Measurements from ENCODE around the gene CPE.
"Not testable (repeated sequence)": the region's sequence is repeated elsewhere in the genome, so short reads cannot be mapped to it uniquely, and the experiment has no call there.

CPE gene

DNA sequence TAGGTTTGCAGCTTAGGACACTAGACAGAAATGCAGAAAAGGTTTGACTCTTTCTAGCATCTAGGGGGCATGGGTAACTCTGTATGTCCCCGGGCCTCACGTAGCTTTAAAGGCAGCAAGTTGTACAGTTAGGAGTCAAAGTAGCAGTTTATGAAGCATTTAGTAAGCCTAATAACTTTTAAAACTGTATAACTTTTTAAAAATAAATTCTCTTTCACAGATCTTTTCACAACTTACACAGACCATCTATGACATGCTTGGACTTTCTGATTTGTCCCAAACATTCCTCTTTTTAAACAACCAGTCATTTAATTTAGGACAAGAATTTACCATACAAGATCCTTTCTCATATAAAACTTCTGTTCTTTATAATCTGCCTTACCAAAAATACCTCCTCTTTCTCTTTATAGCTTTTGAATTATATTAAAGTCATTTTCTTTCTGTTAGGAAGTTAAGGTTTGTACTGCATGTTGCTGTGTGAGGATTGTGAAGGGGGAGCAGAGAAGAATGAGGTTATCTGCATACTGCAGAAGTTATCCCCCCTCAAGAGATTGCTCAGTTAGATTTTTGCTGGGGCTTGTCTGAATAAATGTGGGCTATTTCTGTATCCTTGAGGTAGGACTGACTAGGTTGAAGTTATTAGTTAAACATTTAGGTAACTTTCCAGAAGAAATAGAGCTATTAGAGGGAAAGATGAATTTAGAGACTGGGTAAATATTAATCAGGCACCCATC is 94.3 kb downstream of the CPE start:
- H3K27me3 Mint-ChIP-seq, result peaks cover 3% of the 10 kb centered on the region
- no peak for DNase-seq (ENCODE audit: low spot score in 2 of 2)
- peaks cover 6% of the 10 kb centered on the region for H3K9me3 Mint-ChIP-seq
- no peaks in the 10 kb centered on the region for H3K4me1 Mint-ChIP-seq
- no peak overlapping the region for H3K27ac Mint-ChIP-seq
- no peaks in the 10 kb centered on the region for H3K36me3 Mint-ChIP-seq
- no peak for ATAC-seq (ENCODE audit: low read depth)
- no peak overlapping the region for H3K4me3 Mint-ChIP-seq

DNA sequence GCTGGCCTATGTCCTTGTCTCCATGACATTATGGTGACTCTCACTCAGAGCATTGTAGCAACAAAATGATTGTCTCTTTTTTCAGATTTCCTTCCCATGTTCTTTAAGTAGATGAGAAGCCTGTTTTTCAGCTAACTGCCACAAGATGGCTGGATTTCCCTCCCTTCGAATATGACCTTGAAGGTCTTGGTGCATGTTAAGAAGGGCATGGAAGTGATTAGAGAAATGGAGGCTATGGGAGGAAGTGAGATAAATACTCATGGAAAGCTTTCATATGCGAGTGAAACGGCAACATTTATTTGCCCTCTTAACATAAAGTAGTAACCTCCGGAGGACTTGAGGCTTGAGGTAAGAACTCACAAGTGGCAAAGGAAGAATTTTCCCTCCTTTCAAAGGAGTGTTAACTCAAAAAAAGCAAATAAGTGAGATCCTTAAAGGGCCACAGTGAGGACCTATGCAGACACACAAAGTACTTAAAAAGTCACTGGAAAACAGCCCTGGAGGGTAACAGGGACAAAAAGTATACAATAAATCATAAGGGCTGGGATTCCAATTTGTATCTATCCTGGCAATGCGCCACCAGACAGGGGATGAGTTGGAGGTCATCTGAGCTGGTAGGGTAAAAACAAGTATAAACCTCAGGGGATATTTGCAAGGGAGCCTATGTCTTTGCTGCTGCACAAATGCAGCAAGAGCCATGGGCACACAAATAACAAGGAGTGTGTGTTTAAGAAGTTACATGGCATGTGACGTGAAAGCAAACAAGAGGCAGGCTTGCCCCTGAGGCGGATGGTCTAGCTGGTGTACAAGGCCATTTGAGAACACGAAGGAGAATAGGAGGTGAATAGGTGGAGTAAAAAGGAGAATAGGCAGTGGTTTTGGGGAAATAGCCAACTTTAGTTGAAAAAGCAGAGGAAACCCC is 96.2 kb downstream of the CPE start:
- Mint-ChIP-seq H3K4me3 (no peak overlapping the region), H3K27me3 (peaks cover 5% of the 10 kb centered on the region), H3K36me3 (no peaks in the 10 kb centered on the region), H3K9me3 (peaks cover 6% of the 10 kb centered on the region), H3K4me1 (no peaks in the 10 kb centered on the region), H3K27ac (no peak overlapping the region)
- no peak for DNase-seq (ENCODE audit: low spot score in 2 of 2)
- ATAC-seq (ENCODE audit: low read depth), result no peak

DNA sequence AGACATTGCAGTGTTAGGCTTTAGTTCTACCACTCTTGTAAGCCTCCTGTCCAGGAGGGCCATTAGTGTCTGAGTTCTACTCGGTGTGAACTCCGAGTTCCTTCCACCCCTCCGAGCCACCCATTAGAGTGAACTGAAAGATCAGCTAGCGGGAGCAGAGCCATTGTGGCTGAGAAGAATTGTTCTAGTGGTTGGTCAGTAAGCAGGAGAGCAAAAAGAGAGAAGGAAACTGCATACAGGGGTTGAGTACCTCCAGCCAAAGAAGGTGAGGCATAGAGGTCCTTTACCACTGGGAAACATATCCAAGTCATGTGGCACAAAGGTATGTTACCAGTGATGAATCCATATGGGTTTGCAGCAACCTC is 96.9 kb downstream of the CPE start:
- ATAC-seq (ENCODE audit: low read depth), result no peak
- peaks cover 6% of the 10 kb centered on the region for H3K9me3 Mint-ChIP-seq
- no peak overlapping the region for H3K4me3 Mint-ChIP-seq
- H3K36me3 Mint-ChIP-seq, result no peaks in the 10 kb centered on the region
- no peaks in the 10 kb centered on the region for H3K4me1 Mint-ChIP-seq
- DNase-seq (ENCODE audit: low spot score in 2 of 2), result no peak
- peaks cover 5% of the 10 kb centered on the region for H3K27me3 Mint-ChIP-seq
- H3K27ac Mint-ChIP-seq, result no peak overlapping the region

DNA sequence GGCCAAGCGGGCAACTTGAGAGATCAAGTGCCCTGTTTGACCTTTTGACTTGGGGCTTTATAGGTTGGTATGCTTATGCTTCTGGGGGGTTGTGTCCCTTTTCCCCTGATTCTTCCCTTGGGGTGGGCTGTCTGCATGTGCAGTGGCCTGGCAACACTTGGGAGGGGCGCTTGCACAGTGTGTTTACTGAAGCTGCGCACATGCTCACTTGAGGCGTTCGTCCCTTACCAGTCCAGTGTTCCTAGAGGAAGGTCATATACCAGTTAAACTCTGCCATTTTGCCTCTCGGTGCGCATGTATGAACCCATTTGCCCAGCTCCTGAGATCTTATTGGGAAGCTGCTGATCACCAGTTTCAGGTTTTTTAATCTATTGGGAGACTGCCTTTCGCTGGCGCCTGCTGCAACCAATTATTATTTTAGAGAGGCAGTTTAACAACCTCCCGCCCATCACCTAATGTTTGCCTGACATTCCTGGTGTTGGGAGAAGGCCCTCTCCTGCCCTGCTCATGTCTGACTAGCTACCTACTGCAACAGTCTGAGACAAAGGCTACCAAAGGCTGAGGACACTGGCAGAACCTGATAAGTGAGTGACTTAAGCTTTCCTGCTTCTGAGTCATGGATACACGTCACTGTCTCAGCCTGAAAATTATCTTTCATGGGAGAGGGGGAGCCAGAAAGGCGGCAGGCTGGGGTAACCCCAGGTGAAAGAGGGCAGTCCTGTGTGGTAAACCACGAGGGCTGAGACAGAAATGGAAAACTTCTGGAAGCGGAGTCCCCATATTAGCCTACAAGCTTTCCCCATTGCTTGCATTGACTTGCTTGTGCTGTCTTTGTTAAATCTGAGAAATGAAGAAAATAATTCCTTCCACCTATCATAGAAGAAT is 97.6 kb downstream of the CPE start:
- DNase-seq (ENCODE audit: low spot score in 2 of 2) (no peak), ATAC-seq (ENCODE audit: low read depth) (no peak)
- H3K9me3 Mint-ChIP-seq, result peaks cover 6% of the 10 kb centered on the region
- H3K4me1 Mint-ChIP-seq, result no peaks in the 10 kb centered on the region
- no peaks in the 10 kb centered on the region for H3K36me3 Mint-ChIP-seq
- no peak overlapping the region for H3K4me3 Mint-ChIP-seq
- H3K27me3 Mint-ChIP-seq, result peaks cover 5% of the 10 kb centered on the region
- H3K27ac Mint-ChIP-seq, result no peak overlapping the region

DNA sequence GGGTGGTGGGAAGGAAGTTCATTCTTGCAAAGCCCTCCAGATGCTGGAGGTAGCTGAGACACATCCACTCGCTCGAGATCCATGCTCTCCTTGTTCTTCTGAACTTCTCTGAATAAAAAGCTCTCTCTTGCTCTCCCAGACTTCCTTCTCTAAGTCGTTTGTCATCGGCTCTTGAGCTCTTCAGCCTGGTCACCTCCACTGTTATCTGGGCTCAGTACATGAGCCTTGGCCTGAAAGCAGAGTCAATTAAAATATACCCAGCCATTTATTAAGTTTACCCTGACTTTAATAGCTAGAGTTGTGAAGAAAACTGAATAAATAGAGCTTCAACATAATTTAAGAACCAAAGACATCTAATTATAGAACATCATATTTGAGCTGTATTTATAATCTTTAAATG is 99.0 kb downstream of the CPE start:
- Mint-ChIP-seq H3K27me3 (peaks cover 5% of the 10 kb centered on the region), H3K4me1 (no peaks in the 10 kb centered on the region), H3K27ac (no peak overlapping the region), H3K36me3 (no peaks in the 10 kb centered on the region), H3K9me3 (peaks cover 6% of the 10 kb centered on the region), H3K4me3 (no peak overlapping the region)
- ATAC-seq (ENCODE audit: low read depth) (no peak), DNase-seq (ENCODE audit: low spot score in 2 of 2) (no peak)

DNA sequence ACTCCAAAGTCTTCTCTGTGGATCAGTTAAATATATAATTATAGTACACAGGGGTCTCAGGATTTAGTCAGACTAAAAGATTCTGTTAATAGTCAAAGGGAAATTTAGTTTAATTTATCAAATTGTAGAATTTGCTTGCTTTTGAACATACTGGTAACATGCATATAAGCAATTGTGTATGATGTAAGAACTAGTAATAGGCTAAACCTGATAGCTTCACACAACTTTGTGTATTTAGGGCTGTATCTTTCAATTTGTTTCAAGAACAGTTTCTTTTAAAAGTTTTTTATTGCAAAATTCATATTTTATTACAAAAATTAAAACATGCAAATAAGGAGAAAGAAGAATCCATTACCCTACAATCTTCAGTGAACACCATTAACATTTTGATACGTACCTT is 99.5 kb downstream of the CPE start:
- H3K36me3 Mint-ChIP-seq, result no peaks in the 10 kb centered on the region
- no peak overlapping the region for H3K4me3 Mint-ChIP-seq
- peaks cover 3% of the 10 kb centered on the region for H3K9me3 Mint-ChIP-seq
- H3K27me3 Mint-ChIP-seq, result peaks cover 5% of the 10 kb centered on the region
- ATAC-seq (ENCODE audit: low read depth) (no peak), DNase-seq (ENCODE audit: low spot score in 2 of 2) (no peak)
- H3K27ac Mint-ChIP-seq, result no peak overlapping the region
- no peaks in the 10 kb centered on the region for H3K4me1 Mint-ChIP-seq

DNA sequence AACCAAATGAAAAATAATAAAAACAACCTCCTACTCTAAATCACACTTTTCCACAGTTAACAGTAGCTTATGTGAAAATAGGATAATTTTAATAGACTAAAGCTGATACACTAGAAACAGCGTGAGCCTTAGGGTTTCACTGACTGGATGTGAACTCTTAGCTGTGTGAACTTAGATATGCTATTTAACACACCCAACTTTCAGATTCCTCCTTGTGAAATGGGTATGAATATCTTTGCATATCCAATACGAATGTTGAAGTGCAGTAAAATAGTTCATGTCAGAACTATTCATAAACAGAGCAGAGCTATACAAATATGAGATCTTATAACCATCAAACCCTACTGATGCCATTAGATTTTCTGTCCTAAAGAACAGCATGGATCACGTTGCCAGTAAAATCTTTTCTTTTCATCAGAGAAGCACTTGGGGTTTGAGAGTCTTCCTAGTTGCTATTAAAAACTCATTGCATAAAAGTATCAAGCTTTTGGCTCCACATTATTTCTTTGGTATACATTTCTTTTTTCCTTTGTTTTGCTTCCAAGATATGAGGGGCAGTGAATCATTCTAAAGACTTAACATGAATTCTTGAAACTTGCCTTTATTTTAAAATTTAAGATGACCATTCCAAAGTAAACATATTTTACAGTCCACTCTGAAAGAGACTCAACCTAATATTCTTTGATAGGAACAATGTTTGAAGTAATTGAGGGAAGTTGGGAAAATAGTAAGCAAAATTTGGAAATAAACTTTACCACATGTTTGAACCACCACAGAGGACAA is 102.4 kb downstream of the CPE start:
- H3K27me3 Mint-ChIP-seq, result peaks cover 2% of the 10 kb centered on the region
- no peaks in the 10 kb centered on the region for H3K36me3 Mint-ChIP-seq
- ATAC-seq (ENCODE audit: low read depth) (no peak), DNase-seq (ENCODE audit: low spot score in 2 of 2) (no peak)
- no peak overlapping the region for H3K27ac Mint-ChIP-seq
- no peaks in the 10 kb centered on the region for H3K4me1 Mint-ChIP-seq
- no peak overlapping the region for H3K4me3 Mint-ChIP-seq
- no peaks in the 10 kb centered on the region for H3K9me3 Mint-ChIP-seq

DNA sequence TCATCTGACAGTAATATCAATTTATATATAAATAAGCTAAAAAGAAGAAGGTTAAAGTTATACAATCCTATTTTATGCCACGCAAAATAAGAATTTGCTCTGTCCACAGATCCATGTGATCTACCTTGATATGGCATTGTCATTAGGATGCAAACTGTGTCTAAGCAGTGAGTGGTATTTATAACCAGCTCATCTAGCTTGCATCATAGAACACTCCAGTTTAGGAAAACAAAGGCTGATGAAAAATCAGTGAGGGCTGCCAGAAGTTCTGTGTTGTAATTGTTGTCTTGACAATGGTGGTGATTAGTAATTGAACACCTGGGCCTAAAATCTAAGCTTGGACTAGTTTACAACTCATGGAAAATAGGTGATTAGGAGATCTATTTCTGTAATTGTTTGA is 111.0 kb downstream of the CPE start:
- Mint-ChIP-seq H3K27ac (no peak overlapping the region), H3K4me1 (peaks cover 3% of the 10 kb centered on the region), H3K9me3 (no peaks in the 10 kb centered on the region), H3K4me3 (no peak overlapping the region), H3K27me3 (peaks cover 8% of the 10 kb centered on the region), H3K36me3 (no peaks in the 10 kb centered on the region)
- DNase-seq (ENCODE audit: low spot score in 2 of 2) (no peak), ATAC-seq (ENCODE audit: low read depth) (no peak)

DNA sequence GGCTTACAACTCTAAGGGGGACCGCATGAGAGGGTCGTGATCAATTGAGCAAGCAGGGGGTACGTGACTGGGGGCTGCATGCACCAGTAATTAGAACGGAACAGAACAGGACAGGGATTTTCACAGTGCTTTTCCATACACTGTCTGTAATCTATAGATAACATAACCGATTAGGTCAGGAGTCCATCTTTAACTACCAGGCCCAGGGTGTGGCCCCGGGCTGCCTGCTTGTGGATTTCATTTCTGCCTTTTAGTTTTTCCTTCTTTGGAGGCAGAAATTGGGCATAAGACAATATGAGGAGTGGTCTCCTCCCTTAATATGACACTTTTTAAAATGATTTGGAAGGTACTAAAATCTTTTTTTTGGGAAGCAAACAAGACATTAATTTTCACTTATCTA is 113.8 kb downstream of the CPE start:
- not testable (repeated sequence) for ATAC-seq (ENCODE audit: low read depth); H3K27ac Mint-ChIP-seq; H3K27me3 Mint-ChIP-seq; H3K4me1 Mint-ChIP-seq; H3K4me3 Mint-ChIP-seq; H3K9me3 Mint-ChIP-seq; DNase-seq (ENCODE audit: low spot score in 2 of 2); H3K36me3 Mint-ChIP-seq

DNA sequence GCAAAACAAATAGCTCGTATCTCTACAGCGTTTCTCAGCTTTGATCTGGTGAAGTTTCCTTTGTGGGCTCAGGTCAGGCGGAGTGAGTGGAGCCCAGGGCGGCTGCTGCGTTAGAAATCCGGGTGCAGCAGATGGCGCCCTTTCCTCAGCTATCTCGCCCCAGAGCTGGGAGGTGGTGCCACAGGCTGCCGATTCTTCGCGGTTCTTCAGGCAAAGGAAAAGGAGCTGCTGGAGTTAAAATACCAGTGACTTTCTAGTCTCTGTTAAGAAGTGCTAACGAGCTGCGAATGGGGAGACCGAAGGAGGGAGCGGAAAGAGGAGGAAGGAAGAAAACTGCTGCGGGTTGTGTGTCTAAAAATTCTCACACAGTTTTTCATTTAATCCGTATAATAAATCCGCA is 114.6 kb downstream of the CPE start:
- ATAC-seq (ENCODE audit: low read depth), result peak; percentile 77
- H3K27me3 Mint-ChIP-seq, result peaks cover 3% of the 10 kb centered on the region
- peak overlapping the region; percentile 67 for H3K4me3 Mint-ChIP-seq
- peak; percentile 23 to 28 for DNase-seq (ENCODE audit: low spot score in 2 of 2)
- no peak overlapping the region for H3K27ac Mint-ChIP-seq
- peaks cover 3% of the 10 kb centered on the region for H3K4me1 Mint-ChIP-seq
- H3K36me3 Mint-ChIP-seq, result no peaks in the 10 kb centered on the region
- H3K9me3 Mint-ChIP-seq, result no peaks in the 10 kb centered on the region

DNA sequence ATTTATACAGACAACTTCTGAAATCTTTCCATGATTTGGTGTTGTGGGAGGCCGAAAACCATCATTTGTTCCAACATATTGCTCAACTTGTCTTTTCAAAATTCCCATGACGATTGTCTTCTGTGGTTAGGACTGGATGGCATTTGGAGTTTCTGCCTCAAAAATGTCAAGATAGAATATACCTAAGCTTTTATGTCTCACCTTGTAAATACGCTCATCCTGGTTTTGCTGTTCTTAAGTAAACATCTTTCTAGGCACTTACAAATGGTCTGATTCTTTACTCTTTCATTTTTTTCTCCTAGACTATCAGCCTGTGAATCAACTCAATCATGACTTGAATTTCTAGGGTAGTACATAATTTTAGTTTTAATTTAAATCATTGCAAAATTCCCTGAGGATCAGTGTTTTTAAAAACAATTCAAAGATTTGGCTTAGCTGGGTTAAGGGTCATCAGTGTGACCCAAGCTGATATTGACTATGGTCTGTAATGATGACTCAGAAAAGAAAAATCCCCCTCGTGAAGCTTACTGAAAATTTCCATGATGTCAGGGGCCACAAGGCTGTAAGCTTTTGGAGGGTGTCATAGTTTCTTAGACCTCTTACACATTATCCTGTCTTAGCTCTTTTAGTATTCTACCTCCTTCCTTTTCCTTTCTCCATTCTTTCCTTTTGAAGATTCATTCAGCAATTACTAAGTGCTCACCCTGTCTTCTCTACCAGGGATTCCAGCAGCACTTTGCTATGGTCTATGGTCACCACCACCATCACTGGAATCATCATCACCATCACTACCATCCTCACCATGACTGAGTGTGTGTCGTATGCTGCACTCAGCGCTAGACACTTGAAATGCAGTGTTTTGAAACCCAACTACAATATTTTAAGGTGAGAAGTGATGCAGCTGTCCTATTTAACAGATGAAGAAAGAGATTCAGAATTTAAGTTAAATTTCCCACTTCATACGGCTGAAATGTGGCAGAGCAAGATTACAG is 124.4 kb downstream of the CPE start:
- Mint-ChIP-seq H3K36me3 (no peaks in the 10 kb centered on the region), H3K4me3 (no peak overlapping the region), H3K4me1 (peaks cover 5% of the 10 kb centered on the region), H3K27ac (no peak overlapping the region), H3K27me3 (peaks cover 8% of the 10 kb centered on the region), H3K9me3 (no peaks in the 10 kb centered on the region)
- ATAC-seq (ENCODE audit: low read depth) (no peak), DNase-seq (ENCODE audit: low spot score in 2 of 2) (no peak)

DNA sequence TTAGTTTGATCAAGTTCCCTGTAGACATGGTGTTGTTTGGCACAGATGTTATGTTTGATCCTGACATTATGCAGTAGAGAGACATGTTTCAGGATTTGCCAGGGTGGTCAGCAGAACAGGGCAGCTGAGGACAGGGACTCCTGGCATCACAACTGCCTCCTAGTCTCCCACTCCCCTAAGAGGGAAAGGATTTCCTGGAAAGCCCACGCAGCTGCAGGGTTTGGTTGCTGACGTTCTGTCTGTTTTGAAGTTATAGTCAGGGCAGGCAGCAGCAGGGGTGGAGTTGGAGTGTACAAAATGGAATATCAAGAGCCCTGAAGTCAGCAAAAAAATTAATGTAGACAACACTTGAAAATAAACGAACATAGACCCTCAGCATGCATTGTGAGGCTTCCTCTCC is 125.4 kb downstream of the CPE start:
- Mint-ChIP-seq H3K27ac (no peak overlapping the region), H3K9me3 (no peaks in the 10 kb centered on the region), H3K4me1 (peaks cover 5% of the 10 kb centered on the region), H3K4me3 (no peak overlapping the region), H3K27me3 (peaks cover 4% of the 10 kb centered on the region), H3K36me3 (no peaks in the 10 kb centered on the region)
- no peak for DNase-seq (ENCODE audit: low spot score in 2 of 2)
- no peak for ATAC-seq (ENCODE audit: low read depth)

Measured in memory B cell (primary cell).